NCI-H1930 (cell line): Measurements from ENCODE around the gene PUS1.

Source experiments
- DNase-seq, 2 experiments: peaks; one replicate each; lab custom pipeline; 2025; lab: John Stamatoyannopoulos, UW

Gene PUS1

GRCh38 chr12:131991816-131992430 is 62.8 kb downstream of the PUS1 start:
- DNase-seq, result no peak

DNA sequence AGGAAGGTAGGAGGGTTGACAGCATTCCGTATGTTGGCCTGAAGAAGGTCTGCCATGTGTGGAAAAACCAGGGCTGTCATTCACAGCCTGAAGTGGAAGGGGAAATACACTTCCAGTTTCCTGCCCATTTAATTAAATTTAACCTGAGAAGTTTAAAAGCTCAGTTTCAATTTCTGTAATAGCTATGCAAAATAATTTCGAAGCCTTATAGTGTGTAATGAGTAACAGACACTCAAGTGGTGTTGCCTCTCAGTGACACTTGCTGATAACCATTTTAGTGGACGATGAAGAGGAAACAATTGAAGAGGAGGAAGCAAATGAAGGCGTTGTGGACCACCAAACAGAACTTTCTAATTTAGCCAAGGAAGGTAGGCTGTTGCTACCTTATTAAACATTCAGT is 65.5 kb downstream of the PUS1 start:
- no peak for DNase-seq
